ENCODE results near the gene SLC6A20. TPM values are rescaled to one million over a fixed set of nuclear protein-coding genes. Genes with fewer than 3 reads are reported as not detected.

Gene SLC6A20
- total RNA-seq, 1 experiment from 2014 or later: 0.09 TPM

DNA sequence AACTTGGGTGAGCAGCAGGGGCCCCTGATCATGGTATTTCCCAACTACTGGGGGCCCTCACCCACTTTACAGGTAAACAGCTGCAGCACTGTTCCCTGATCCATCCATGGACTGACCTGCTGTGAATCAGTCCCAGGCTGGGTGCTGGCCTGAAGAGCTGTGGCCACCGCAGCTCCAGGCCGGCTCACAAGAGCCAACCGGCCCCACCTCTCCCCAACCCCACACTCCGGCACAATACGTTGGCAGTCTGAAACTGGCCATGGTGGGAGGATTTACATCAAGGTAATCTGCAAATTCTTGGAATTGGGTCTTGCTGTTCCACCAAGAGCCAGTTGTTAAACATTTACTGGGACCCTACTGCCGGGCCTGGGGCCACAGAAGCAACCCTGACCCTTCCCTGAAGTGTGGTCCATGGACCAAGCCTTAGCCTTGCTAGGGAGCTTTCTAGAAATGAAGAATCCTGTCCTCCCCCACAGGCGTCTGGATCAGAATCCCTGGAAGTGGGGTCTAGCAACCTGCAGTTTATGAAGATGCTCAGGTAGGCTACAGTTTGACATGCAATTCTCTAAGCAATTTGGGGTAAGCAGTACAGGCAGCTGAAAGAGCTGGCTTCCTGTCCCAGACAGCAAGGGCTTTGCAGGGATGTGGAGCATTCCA lies 3.7 kb downstream of the SLC6A20 start:
- peaks cover 69% of the 10 kb centered on the region for H3K27me3 Mint-ChIP-seq (ENCODE audit: low read depth)
- peaks cover 28% of the 10 kb centered on the region; the same call in 1 of the 2 replicates for H3K27me3 ChIP-seq (ENCODE audit: insufficient read depth, low read length)

More for the DNA sequence above, 3.7 kb downstream of the SLC6A20 start:
- DNase-seq: no peak
- no peaks in the 10 kb centered on the region for H3K79me2 ChIP-seq (ENCODE audit: insufficient read depth, low read length)
- H3K18ac ChIP-seq (ENCODE audit: insufficient read length, low read depth, low read length): no peak overlapping the region
- no peak overlapping the region for H2BK12ac ChIP-seq (ENCODE audit: insufficient read length, low read depth, low read length)
- H4K91ac ChIP-seq (ENCODE audit: insufficient read length, low read depth, low read length): no peak overlapping the region
- no peak overlapping the region for H3K4ac ChIP-seq (ENCODE audit: low read depth, low read length)
- no peaks in the 10 kb centered on the region for H3K9me3 ChIP-seq (ENCODE audit: control insufficient read depth, low read depth, low read length)
- no peak overlapping the region for H4K8ac ChIP-seq (replicated peaks; ENCODE audit: insufficient read length, low read depth, low read length)
- no peak overlapping the region for H3K4me3 Mint-ChIP-seq
- peaks cover 8% of the 10 kb centered on the region for H3K23me2 ChIP-seq (ENCODE audit: insufficient read length, low read depth, low read length, poor library complexity, severe bottlenecking)
- H3K4me2 ChIP-seq (ENCODE audit: insufficient read depth, insufficient read length, low read length): no peak overlapping the region
- H3K27ac ChIP-seq (ENCODE audit: insufficient read length, low read depth, low read length): no peak overlapping the region
- H3K9me3 Mint-ChIP-seq: peaks cover 11 to 22% of the 10 kb centered on the region in 2 experiments
- H2AFZ ChIP-seq (ENCODE audit: low read length): no peak overlapping the region
- no peak overlapping the region for H2BK20ac ChIP-seq (ENCODE audit: low read depth, low read length, poor library complexity, severe bottlenecking)
- peaks cover 10 to 14% of the 10 kb centered on the region in 2 experiments for H3K4me1 Mint-ChIP-seq
- H3T11ph ChIP-seq (ENCODE audit: low read length): no peak overlapping the region
- no peak overlapping the region for H4K5ac ChIP-seq (ENCODE audit: insufficient read length, low read depth, low read length)
- H3K4me1 ChIP-seq (ENCODE audit: insufficient read depth, low read length): no peaks in the 10 kb centered on the region
- H2BK120ac ChIP-seq (ENCODE audit: low read depth, low read length, poor library complexity, severe bottlenecking): no peak overlapping the region
- peaks cover 0 to 17% (median 2%) of the 10 kb centered on the region in 3 experiments; a peak in 4 of 7 replicates for H3K36me3 Mint-ChIP-seq (ENCODE audit: insufficient read depth in 1 of 3, low read depth in 3 of 3)
- TF ChIP-seq, protein P1, sequence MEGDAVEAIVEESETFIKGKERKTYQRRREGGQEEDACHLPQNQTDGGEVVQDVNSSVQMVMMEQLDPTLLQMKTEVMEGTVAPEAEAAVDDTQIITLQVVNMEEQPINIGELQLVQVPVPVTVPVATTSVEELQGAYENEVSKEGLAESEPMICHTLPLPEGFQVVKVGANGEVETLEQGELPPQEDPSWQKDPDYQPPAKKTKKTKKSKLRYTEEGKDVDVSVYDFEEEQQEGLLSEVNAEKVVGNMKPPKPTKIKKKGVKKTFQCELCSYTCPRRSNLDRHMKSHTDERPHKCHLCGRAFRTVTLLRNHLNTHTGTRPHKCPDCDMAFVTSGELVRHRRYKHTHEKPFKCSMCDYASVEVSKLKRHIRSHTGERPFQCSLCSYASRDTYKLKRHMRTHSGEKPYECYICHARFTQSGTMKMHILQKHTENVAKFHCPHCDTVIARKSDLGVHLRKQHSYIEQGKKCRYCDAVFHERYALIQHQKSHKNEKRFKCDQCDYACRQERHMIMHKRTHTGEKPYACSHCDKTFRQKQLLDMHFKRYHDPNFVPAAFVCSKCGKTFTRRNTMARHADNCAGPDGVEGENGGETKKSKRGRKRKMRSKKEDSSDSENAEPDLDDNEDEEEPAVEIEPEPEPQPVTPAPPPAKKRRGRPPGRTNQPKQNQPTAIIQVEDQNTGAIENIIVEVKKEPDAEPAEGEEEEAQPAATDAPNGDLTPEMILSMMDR (conservative IDR thresholded peaks at IDR 0.05): no peak
- H3K9ac ChIP-seq (ENCODE audit: extremely low read depth, insufficient read length, low read length): no peak overlapping the region
- H3K79me1 ChIP-seq (ENCODE audit: insufficient read depth, low read depth, low read length, poor library complexity, severe bottlenecking): no peaks in the 10 kb centered on the region
- H3K14ac ChIP-seq (ENCODE audit: insufficient read depth, low read length): no peak overlapping the region
- no peak overlapping the region for H2AK5ac ChIP-seq (ENCODE audit: insufficient read length, low read length)
- H3K27ac Mint-ChIP-seq: no peak overlapping the region
- H2BK5ac ChIP-seq (ENCODE audit: insufficient read length, low read length): no peak overlapping the region
- WGBS (ENCODE audit: extremely low coverage, insufficient read length, low lambda C conversion rate): no CpG with 5 or more reads among the region's 7 CpGs
- no peaks in the 10 kb centered on the region for H4K20me1 ChIP-seq (ENCODE audit: control insufficient read depth, insufficient read depth, insufficient read length)
- H3K56ac ChIP-seq (ENCODE audit: insufficient read length, low read depth, low read length): no peak overlapping the region
- no peak overlapping the region for H3K23ac ChIP-seq (ENCODE audit: insufficient read length, low read depth, low read length)
- H2BK15ac ChIP-seq (ENCODE audit: low read depth, low read length): no peak overlapping the region
